HL-60 (cell line): ENCODE data around the gene AKT1S1.

ENCODE experiments used
- GABPA ChIP-seq: IDR thresholded peaks from 2 replicates; pipeline ENCODE4 v1.6.1; 2012; ENCODE audit warnings: low read depth
- POLR2AphosphoS5 ChIP-seq: IDR thresholded peaks from 2 replicates; pipeline ENCODE4 v1.6.1; 2012; ENCODE audit warnings: low read depth
- REST ChIP-seq: IDR thresholded peaks from 2 replicates; pipeline ENCODE4 v1.6.1; 2012; ENCODE audit warnings: low read depth; ENCODE audit not compliant: insufficient replicate concordance
- TF ChIP-seq, protein P1 (sequence below): IDR thresholded peaks from one replicate; pipeline ENCODE4 v1.5.1; 2011; ENCODE audit warnings: low read length, control low read depth, inconsistent platforms; ENCODE audit not compliant: insufficient read depth

DNA sequence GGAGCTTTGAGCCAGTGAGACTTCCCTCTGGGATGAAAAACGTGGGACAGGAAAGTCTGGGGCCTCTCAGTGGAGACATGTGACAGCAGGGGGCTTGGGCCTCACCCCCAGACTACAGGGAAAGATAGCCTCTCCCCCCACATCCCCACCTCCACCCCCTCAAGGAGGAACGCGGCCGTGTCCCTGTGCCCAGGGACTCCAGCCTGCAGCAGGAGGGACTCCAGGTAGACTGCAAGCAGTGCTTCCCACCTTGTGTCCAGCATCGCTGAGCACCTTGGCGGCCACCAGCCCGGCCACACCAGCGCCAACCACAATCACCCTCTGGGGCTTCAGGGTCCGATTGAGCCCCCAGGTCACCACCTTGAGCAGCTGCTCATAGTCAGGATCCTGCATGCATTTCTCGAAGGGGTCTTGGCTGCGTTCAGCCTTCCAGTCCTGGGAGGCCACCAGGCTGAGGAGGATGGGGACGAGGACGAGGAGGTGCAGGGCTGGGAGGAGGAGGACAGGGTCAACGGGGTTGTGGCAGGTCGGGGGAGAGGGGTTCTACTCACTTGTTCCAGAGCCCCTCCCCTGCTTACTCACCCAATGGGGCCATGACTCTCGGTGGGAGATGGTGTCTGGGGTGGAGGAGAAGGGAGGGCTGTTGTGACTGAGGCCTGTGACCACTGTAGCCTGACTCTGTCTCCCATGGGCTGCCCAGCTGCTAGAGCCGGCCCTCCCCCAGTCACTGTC lies 18.6 kb upstream of the AKT1S1 start:
- TF ChIP-seq, protein P1, sequence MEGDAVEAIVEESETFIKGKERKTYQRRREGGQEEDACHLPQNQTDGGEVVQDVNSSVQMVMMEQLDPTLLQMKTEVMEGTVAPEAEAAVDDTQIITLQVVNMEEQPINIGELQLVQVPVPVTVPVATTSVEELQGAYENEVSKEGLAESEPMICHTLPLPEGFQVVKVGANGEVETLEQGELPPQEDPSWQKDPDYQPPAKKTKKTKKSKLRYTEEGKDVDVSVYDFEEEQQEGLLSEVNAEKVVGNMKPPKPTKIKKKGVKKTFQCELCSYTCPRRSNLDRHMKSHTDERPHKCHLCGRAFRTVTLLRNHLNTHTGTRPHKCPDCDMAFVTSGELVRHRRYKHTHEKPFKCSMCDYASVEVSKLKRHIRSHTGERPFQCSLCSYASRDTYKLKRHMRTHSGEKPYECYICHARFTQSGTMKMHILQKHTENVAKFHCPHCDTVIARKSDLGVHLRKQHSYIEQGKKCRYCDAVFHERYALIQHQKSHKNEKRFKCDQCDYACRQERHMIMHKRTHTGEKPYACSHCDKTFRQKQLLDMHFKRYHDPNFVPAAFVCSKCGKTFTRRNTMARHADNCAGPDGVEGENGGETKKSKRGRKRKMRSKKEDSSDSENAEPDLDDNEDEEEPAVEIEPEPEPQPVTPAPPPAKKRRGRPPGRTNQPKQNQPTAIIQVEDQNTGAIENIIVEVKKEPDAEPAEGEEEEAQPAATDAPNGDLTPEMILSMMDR, result no peak
- no peak for TF ChIP-seq POLR2AphosphoS5
- no peak for TF ChIP-seq REST
- TF ChIP-seq GABPA, result no peak
